ENCODE measurements around the gene NUMBL.
A peak's percentile ranks its signal among the peaks of the same experiment; 100 is the strongest.

NUMBL gene

DNA sequence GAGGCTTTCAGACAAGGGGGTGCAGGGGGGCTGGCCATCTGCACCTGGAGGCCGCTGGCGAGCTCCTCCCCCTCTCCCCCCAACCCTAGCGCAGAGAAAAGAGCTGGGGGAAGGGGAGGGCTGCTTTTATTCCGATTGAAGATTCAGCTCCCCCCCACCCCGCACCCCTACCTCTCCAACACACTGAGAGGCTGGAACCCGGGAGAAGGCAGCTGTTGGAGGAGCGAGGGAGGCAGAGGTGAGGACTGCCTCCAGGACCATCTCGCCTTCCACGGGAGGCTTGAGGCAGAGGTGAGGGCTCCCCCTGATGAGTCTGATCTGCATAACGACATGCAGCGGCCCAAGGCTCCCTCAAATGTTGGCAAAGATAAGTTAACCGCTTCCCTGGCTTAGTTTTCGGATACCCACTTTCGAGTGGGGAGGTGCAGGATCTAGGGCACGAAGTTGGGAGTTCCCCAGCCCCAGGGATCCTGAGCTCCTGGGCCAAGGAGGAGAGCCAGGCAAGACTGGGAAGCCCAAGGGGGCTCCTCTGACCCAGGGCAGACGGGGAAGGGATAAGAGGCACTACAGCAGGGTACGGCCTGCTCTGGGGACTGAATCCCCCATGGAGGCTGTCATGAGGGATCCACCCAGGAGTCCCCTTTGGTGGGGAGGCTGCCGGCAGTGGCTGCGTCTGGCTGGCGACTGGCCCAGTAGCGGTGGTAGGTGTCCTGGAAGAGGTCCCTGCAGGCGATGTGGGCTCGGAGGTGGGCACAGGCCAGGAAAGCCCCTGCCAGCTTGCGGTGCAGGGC is 1.2 kb upstream of the NUMBL start:
- peak in 2 of 56 donors; percentile 35 to 57 for DNase-seq

DNA sequence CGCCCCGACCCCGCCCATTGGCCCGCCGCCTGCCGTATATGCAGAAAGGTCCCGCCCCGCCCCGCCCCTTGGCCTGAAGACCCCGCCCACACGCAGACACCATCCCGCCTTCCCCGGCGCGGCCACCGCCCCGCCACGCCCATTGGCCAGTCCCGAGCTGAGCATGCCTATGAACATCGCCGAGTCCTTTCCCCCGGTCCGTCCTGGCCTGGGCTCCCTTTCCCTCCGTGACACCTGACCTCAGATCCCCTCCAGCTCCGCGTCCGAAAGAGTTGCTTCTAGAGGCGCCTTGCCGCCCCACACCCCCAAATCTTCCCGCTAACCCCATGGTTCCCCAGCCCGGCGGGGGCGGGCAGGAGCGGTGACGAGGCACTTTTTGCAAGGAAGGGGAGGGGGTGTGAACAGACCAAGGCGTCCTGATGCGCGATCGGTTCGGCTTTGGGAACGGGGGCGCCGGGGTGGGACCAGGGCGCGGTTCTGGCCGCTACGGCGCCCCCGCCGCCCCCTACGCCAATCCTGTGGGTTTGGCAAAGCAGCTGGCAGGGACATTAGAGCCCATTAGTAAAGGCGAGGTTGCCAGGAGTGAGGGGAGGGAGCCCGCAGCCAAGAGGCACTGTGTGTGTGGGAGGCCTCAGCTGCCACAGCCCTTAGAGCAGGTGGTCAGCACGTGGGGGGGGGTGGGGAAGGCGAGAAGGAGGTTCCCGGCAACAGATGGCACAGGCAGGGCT is 406 bp upstream of the NUMBL start:
- peak; percentile 10 to 96 (median 86) for DNase-seq

DNA sequence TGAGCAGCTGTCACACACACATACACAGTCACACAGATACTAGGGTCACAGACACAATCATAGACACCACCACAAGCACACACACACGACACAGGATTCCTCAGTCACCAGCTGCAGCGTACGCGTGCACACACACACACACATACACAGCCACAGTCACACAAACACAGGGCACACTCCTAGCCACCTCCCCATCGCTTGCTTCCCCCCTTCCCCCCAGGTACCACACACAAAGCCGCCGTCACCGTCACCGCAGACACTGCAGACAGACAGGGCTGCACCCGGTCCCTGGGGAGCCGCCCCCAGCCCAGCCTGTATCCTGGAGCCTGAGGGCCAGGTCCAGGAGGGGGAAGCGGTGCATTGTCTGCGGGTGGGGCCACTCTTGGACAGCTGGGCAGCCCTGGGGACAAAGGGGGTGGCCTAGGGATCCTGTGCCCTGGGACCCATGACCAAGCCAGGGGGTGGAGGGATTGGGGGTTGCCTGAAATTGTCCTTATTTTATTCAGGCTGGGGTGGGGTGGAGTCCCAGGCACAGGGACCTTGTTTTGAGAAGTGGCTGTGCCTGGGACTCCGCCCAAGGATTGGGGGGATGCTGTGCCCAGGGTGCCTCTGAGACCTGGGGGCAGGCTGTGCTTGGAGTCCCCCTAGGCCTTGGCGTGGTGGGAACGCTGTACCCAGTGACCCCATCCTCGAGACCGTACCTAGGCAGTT is 957 bp downstream of the NUMBL start:
- DNase-seq, result peak in 1 of 56 donors; percentile 15

DNA sequence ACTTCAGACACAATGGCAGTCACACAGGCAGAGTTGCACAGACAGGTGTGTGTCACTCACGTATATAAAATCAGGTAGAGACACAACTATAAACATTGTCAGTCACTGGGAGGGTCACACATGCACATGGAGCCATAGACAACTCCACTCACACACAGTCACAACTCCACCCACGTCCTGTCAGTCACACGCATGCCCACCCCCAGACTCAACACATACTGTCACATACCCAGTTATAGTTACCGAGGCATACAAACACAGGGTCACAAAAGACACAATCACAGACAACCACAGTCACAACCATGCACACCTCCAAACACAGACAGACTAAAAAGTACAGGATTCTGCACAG is 1.5 kb downstream of the NUMBL start:
- DNase-seq, result no peak

DNA sequence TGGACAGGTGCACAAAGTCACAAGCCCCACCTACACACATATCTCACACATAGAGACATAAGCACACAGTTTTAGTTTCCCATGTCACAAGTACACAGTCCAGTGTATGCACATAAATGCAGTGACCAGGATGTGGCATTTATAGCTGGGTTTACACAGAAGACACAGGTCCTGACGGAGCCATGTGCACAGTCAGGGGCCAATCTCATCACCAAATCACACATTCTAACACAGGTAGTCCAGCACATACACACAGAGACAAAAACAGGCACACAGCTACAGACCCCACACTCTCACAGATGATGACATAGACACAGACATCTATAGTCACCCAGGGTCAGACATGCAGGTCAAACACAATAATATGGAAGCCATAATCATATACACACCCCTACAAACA is 2.1 kb downstream of the NUMBL start:
- DNase-seq, result no peak

DNA sequence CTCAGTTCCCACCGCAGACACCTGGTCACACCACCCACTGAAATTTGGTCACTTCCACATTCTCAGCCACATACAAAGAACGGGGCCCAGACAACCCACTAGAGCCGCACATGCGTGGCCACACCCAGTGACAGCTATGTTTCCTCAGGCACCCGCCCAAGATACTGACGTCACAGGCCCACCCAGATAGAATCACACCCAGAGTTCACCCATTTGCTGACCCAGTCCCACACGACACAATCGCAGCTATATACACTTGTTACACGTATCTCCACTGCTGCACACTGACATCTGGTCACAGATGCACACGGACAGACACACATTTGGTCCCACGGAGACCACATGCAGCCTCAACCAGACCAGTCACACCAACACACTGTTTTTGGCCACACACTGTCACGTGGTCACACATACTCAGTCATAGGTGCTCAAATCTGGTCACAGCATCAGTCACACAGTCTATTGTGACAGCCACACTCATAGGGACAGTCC is 2.9 kb downstream of the NUMBL start:
- DNase-seq, result peak in 14 of 56 donors; percentile 10 to 47 (median 28)

DNA sequence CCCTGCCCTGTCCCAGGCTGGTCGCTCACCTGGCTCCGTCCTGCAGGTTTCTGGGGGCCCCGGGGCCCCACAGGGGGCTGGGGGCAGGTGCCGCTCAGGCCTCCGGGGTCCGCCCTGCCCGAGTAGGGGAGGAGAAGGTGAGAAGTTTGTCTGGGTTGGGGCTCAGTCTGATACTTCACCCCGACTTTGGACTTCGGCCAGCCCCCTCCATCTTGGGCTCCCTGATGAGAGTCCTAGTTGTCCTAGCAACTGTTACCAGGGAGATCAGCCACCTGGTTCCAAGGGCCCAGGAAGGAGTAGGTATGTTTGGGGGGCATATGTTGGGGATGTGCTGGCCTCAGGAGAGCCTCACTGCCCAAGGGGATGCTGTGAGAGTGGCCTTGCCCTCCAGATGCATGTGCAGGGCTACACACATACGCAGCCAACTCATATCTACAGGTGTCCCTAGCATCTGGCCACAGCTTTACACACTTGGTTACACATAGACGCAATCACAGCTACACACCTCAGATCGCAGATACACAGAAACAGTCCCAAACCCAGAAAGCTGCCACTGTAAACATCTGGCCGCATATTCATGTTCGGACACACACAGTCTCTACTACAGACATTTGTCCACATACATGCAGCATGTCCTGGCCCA is 3.4 kb downstream of the NUMBL start:
- no peak for DNase-seq

DNA sequence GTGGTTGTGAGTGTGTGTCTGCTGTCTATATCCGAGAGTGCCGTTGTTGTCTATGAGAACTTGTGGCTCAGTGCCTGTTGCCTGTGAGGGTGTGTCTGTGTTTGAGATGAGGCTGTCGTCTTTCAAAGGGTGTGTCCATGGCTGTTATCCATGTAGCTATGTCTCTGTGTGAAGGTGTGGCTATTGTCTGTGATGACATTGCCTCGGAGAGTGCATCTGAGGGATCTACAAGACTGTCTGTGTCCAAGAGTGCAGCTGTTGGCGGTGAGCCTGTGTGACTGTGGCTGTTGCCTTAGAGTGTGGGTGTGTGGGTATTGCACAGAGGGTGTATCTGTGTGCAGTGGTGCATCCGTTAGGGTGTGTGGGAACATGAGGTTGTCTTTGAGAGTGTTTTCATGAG is 4.9 kb downstream of the NUMBL start:
- no peak for DNase-seq

DNA sequence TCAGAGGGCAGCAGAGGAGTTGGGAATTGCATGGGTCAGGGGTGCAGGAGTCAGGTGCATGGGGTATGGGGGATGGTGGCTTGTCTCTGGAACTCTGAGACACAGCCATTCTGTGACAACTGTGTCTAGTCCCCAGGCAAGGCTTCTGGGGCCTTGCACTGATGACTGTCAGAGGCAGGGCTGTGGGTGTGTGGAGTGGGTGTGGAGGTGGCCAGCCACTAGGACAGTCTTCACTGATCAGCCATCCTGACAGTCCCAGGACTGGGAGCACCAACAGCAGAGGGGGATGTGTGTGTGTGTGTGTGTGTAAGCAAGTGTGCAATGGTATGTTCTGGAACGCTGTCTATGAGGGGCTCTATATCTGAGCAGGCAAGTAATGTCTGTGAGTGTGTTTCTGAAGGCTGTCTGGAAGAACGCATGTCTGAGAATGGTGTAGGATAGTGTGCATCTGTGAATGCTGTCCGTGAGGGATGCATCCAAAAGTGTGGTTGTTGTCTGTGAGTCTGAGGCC is 5.4 kb downstream of the NUMBL start:
- no peak for DNase-seq

DNA sequence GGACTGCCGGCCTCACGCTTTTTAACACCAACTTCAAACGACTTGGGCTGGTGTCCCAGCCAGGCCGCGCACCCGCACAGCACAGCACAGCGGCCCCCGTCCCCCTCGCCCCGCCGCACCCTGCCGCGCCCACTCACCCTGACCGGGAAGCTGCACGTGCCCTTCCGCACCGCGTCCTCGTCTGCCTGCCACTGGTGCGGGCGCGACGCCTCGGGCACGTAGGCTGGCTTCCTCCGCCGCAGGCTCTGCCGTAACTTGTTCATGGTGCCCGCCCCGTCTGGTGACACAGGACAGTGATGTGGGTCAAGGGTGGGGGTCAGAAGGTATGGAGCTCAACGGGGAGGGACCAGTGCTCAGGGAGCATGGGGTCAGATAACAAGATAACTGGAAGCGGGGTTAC is 6.2 kb downstream of the NUMBL start:
- no peak for DNase-seq

DNA sequence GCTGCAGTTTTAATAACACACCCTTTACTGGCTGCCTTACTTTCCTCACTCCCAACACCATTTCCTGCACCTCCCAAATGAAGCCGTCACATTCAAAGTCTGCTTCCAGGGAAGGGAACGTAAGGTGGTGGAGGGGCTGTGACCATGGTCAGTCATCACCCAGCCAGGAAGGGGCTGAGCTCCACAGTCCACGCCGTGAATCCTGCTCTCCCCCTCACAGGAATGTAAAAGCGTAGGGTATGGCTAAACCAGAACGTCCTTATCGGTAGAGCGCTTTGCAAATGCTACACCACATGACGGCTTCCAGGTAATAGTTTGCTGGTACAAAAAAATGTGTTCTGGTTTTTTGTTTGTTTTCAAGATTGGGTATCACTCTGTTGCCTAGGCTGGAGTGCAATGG is 7.0 kb downstream of the NUMBL start:
- no peak for DNase-seq

DNA sequence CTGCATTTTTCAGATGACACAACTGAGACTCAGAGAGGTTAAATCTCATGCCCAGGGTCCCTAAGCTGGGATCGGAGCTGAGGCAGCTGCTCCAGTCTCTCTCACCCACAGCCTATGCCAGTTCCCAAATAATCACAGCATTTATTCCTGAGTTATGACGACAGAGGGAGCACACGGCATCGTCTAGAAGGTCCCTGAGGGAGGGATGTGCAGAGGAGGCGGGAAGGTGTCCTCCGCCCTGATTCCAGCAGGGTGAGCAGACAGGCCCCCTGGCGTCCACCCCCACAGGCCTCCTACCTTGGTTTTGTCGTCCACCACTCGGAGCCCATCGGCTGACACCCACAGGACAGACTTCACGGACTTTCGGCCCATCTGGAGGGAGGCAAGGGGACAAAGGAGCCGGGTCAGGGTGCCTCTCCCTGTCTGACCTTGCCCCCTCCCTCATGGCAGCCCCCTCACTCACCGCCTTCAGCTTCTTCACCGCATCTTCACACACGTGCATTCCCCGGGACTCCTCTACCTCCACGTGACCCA is 8.0 kb downstream of the NUMBL start:
- no peak for DNase-seq

DNA sequence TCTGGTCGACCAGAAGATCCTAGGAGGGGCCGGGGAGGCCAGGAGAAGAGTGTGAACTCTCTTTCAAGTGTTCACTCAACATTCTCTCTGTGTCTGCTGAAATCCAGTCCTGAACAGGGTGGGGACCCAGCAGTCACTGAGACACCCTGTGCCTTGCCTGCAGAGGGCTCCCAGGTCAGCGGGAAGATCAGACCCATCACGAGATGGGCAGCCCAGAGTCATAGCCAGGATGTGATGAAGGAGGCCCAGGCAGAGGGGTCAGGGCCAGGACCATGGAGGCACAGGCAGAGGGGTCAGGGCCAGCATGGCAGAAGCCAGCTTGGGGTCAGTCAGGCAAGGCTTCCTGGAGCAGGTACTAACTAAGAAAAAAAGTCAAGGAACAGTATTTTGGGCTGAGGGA is 9.4 kb downstream of the NUMBL start:
- DNase-seq, result no peak

DNA sequence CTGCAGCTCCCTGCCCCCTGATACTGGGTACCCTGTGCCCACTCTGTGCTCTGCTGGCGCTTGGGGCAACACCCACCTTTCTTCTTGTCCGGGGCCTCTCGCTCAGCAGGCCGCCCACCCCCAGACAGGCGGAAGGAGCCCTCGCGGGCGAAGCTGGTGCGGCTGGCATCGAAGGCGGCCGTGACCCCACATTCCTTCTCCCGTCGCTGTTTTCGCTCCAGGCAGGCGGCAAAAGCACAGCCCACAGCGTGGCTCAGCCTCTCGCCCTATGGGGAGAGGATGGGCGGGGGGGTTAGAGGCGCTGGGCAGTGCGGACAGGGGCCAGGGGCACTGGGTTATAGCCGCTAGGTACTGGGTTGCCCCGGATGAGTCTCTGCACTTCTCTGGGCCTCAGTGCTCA is 13.3 kb downstream of the NUMBL start:
- DNase-seq, result no peak

DNA sequence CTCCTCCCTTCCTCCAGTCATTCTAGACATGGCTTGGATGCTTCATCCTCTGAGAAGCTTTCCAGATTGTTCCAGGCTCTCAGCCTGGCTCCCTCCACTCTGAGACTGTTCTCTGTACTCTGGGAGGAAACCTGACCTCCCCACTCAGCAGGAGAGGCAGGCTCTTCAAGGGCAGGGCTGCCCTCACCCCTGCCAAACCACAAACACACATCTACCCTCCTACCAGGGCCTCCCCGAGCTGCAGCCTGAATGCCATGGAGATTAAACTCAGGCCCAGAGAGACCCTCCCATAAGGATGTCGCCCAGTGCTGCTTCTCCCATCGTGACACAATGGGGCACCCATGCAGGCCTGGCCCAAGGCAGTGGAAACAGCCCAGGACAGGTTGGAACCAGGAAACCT is 16.2 kb downstream of the NUMBL start:
- DNase-seq, result no peak

DNA sequence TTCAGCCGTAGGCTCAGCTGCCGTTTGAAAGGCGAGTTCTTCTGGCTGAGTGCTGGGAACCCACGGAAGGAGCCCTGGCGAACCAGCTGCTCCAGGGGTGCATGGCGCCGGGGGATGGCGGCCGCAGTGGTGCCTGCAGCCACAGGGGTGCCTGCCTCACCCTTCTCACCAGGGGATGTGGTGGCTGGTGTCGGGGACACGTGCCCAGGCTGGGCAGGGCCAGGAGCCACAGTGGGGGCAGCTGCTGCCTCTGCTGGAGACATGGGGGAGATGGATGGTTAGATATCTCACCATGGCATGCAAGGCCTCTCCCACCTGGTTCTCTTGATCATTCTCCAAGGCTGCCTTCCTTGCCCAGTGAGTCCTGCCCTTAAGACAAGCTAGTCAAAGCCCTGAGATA is 17.1 kb downstream of the NUMBL start:
- DNase-seq, result no peak

DNA sequence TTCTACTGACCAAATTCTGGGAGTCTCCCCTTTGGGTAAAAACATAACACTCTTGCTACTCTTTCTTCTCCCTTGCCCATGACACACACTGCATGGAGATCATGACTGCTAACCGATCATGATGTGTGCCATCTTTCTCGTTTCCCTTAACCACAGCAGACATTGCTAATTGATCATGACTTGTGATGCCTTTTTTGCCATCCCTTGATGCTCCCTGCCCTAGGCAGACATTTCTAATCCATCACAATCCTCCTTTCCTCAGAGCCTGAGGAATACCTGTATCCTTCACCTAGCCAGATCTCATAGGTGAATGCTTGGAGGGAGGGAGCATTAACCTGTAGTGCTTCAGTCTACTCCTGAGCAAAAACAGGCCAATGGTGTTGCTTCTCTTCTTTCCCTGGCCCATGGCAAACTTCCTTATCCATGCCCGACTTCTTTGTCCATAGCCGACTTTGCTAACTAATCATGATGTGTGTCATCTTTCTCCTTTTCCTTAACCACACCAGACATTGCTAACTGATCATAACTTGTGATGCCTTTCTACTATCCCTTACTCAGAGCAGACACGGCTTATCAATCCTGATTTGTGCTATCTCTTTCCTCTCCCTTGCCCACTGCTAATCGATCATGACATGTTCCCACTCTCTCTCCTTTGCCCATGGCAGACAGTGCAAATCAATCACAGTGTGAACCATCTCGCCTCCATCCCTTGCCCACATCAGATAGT is 17.7 kb downstream of the NUMBL start:
- no peak for DNase-seq

DNA sequence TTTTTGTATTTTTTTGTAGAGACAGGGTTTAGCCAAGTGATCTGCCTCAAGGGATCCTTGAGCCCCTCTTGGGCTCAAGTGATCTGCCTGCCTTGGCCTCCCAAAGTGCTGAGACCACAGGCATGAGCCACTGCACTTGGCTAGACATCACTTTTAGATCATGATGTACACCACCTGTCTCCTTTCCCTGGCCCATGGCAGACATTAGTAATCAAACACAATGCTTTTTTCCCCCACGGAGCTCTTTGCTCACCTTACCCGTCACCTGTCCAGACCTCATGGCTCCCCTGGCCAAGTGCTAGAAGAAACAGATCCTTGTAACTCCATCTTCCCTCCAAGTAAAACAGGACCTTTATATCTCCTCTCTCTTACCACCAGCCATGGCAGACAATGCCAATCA is 18.4 kb downstream of the NUMBL start:
- DNase-seq, result no peak

DNA sequence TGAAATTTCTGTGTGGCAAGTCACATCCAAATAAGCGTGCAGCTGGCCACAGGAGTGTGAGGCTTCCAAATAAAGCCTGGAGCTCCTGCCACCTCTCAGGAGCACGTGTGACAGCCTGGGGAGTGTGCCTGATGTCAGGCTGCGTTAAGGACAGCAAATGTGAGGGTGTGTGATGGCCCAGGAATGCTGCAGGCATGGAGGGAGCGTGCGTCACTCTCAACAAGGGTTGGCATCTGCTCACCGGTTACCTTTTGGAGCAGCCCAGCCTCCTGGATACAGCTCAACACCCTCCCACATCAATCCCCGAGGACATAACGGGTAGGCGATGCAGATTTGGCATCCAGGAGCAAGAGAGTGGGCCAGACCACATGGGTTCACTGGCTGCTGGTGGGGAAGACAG is 19.0 kb downstream of the NUMBL start:
- DNase-seq, result peak in 26 of 56 donors; percentile 13 to 76 (median 43)

DNA sequence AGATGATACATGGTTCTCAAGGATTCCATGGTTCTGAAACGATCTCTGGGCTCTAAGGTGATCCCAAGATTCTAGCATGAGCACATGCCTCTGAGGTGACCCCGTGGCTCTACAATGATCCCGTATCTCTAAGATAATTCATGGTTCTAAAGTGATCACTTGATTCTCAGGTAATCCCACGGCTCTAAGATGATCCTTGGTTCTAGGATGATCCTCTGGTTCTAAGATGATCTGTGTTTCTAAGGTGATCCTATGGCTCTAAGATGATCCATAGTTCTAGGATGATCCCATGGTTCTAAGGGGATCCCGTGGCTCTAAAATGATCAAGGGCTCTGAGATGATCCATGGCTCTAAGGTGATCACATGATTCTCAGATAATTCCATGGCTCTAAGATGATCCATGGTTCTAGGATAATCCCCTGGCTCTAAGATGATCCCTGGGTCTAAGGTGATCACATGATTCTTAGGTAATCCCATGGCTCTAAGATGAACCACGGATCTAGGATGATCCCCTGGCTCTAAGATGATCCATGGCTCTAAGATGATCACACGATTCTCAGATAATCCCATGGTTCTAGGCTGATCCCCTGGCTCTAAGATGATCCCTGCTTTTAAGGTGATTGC is 21.3 kb downstream of the NUMBL start:
- no peak for DNase-seq

Measured in amygdala (tissue), 56 donors.